Measurements from ENCODE around the gene YEATS2.
"Not testable (repeated sequence)": the region's sequence is repeated elsewhere in the genome, so short reads cannot be mapped to it uniquely, and the experiment has no call there.

YEATS2 gene

GRCh38 chr3:183714622-183715021 lies 17.0 kb downstream of the YEATS2 start:
- DNase-seq (ENCODE audit: low read depth), result no peak

- no peak for DNase-seq (ENCODE audit: low read depth)
These were observed 20.4 kb downstream of the YEATS2 start for GRCh38 chr3:183718012-183718411.

- DNase-seq (ENCODE audit: low read depth), result no peak
These were observed 27.8 kb downstream of the YEATS2 start for GRCh38 chr3:183725387-183725786.

- DNase-seq (ENCODE audit: low read depth), result no peak
These were observed 30.6 kb downstream of the YEATS2 start for GRCh38 chr3:183728204-183728603.

GRCh38 chr3:183730361-183730760 lies 32.8 kb downstream of the YEATS2 start:
- DNase-seq (ENCODE audit: low read depth), result no peak

GRCh38 chr3:183731611-183732010 lies 34.0 kb downstream of the YEATS2 start:
- no peak for DNase-seq (ENCODE audit: low read depth)

GRCh38 chr3:183733553-183733952 lies 36.0 kb downstream of the YEATS2 start:
- no peak for DNase-seq (ENCODE audit: low read depth)

- DNase-seq (ENCODE audit: low read depth), result no peak
These were observed 37.3 kb downstream of the YEATS2 start for GRCh38 chr3:183734750-183735494.

- DNase-seq (ENCODE audit: low read depth), result no peak
These were observed 39.5 kb downstream of the YEATS2 start for GRCh38 chr3:183737116-183737515.

- not testable (repeated sequence) for DNase-seq (ENCODE audit: low read depth)
These were observed 42.6 kb downstream of the YEATS2 start for GRCh38 chr3:183740154-183740553.

GRCh38 chr3:183743231-183743630 lies 45.6 kb downstream of the YEATS2 start:
- DNase-seq (ENCODE audit: low read depth), result no peak

GRCh38 chr3:183745300-183746098 lies 47.9 kb downstream of the YEATS2 start:
- no peak for DNase-seq (ENCODE audit: low read depth)

GRCh38 chr3:183754052-183754451 lies 56.5 kb downstream of the YEATS2 start:
- no peak for DNase-seq (ENCODE audit: low read depth)

GRCh38 chr3:183762304-183762703 lies 64.7 kb downstream of the YEATS2 start:
- DNase-seq (ENCODE audit: low read depth), result no peak

GRCh38 chr3:183764847-183765731 lies 67.5 kb downstream of the YEATS2 start:
- DNase-seq (ENCODE audit: low read depth), result no peak

- DNase-seq (ENCODE audit: low read depth), result no peak
These were observed 68.5 kb downstream of the YEATS2 start for GRCh38 chr3:183766107-183766506.

- peak; percentile 45 for DNase-seq (ENCODE audit: low read depth)
These were observed 69.4 kb downstream of the YEATS2 start for GRCh38 chr3:183766745-183767606.

GRCh38 chr3:183768114-183768513 lies 70.5 kb downstream of the YEATS2 start:
- DNase-seq (ENCODE audit: low read depth), result no peak

- DNase-seq (ENCODE audit: low read depth), result no peak
These were observed 71.9 kb downstream of the YEATS2 start for GRCh38 chr3:183769453-183769852.

GRCh38 chr3:183774631-183775030 lies 77.0 kb downstream of the YEATS2 start:
- no peak for DNase-seq (ENCODE audit: low read depth)

- DNase-seq (ENCODE audit: low read depth), result no peak
These were observed 78.2 kb downstream of the YEATS2 start for GRCh38 chr3:183775781-183776180.

All from activated gamma-delta T cell treated with anti-CD3 and anti-CD28 coated beads, Interleukin-2, amount 50 U/mL, for 16 hours (primary cell).